GM12864 (cell line): ENCODE measurements around the gene ESAM.

Experiments
- DNase-seq: peaks from one replicate; pipeline ENCODE4 v3.0.0-alpha.2; 2011; ENCODE audit warnings: low read depth
- H3K4me3 ChIP-seq: 2 replicates; pipeline ENCODE4 v1.5.1; 2011; ENCODE audit warnings: mild to moderate bottlenecking, low read depth, low read length, control low read depth
- TF ChIP-seq, protein P1 (sequence below): IDR thresholded peaks from 2 replicates; pipeline ENCODE4 v1.5.1; 2011; ENCODE audit warnings: low read depth, mild to moderate bottlenecking, moderate library complexity, low read length, control low read depth, inconsistent platforms; ENCODE audit errors: missing control alignments

The ESAM gene

DNA sequence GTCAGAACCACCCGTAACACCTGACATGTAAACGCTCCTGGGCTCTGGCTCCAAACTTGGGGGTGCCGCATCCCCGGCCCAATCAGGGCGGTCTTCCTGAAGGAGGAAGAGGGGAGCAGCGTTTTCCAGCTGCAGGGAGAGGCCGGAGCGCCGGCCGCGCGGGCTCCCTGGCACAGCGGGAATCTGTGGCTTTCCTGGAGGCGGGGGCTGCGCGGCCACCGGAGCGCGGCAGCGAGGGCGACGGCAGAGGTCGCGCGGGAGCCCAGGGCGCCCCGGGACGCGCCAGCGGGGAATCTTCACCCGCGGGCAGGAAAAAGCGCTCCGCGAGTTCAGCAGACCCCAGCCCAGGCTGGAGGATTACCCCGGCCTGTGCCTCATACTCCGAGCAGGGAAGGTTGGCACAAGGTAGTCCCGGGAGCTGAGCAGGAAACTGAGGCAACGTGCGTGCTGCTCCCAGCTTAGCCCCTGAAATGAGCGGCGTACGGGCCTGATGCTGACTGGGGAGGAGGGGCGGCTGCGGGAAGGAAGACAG, 600 bp upstream of the ESAM start:
- peak overlapping the region; percentile 70 for H3K4me3 ChIP-seq
- TF ChIP-seq, protein P1, sequence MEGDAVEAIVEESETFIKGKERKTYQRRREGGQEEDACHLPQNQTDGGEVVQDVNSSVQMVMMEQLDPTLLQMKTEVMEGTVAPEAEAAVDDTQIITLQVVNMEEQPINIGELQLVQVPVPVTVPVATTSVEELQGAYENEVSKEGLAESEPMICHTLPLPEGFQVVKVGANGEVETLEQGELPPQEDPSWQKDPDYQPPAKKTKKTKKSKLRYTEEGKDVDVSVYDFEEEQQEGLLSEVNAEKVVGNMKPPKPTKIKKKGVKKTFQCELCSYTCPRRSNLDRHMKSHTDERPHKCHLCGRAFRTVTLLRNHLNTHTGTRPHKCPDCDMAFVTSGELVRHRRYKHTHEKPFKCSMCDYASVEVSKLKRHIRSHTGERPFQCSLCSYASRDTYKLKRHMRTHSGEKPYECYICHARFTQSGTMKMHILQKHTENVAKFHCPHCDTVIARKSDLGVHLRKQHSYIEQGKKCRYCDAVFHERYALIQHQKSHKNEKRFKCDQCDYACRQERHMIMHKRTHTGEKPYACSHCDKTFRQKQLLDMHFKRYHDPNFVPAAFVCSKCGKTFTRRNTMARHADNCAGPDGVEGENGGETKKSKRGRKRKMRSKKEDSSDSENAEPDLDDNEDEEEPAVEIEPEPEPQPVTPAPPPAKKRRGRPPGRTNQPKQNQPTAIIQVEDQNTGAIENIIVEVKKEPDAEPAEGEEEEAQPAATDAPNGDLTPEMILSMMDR: peak; percentile 0
- no peak for DNase-seq

DNA sequence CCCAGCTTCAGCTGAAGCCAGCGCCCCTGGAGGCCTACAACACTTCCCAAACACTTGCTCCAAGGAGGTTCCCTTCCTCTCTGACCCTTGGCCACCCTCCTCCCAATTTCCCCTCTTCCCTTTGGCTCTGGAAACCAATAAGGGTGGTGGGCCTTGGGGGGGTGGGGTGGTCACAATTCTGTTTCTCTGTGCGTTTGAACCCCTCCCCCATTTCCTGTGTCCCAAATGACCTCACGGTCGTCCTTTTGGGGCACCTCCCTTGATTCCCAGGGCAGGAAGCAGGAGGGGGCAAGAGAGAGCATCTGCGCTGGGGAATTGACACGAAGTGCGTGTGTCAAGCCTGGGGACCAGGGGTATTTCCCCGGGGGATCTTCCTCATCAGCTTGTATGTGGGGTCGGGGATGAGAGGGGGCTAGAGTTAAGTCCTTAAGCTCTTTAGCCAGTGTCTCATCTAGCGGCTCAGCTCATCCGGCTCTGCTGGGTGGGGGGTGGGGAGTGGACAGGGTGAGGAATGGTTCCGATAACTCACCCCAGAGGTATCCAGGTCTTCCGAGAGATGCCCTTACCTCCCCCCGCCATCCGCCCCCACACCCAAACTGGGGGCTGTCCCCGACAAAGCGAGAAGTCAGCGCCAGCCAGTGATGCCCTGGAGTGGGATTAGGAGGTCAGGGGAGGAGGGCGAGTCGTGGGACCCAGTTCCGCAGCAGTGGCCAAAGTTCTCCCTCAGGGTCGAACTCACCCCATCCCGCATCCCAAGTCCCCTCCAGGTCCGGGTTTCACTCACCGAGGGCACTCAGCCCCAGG, 587 bp downstream of the ESAM start:
- H3K4me3 ChIP-seq: peak overlapping the region; percentile 70
- TF ChIP-seq, protein P1: peak; percentile 27
- DNase-seq: no peak

GRCh38 chr11:124760806-124761205, 1.3 kb downstream of the ESAM start:
- H3K4me3 ChIP-seq: peak overlapping the region; percentile 70
- TF ChIP-seq, protein P1: no peak
- DNase-seq: no peak

DNA sequence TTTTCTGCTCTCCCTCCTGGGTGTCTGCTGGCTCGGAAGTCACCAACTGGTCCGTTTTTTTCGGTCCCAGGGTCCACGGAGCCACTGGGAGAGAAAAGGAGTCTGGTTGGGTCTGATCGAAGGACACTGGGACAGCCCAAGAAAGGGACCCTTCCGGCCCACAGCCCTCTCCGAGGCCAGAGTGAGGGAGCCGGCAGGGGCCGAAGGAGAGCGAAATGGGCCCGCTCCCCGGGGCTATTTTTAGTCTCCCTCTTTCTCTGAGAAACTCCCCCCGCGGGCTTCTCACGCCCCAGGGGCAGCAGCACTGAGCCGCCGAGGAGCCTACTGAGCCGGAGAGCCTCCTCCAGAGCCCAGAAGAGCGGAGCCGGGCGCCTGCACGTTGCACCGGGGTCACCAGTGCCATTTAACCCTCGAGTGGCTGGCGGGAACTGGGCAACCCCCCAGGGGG, 1.9 kb downstream of the ESAM start:
- no peak for DNase-seq
- H3K4me3 ChIP-seq: peak overlapping the region; percentile 70
- TF ChIP-seq, protein P1: no peak

- no peak for DNase-seq
- TF ChIP-seq, protein P1: no peak
- peak overlapping the region; percentile 70 for H3K4me3 ChIP-seq
Measured at GRCh38 chr11:124759266-124760204, 2.6 kb downstream of the ESAM start.

GRCh38 chr11:124758355-124759265, 3.5 kb downstream of the ESAM start:
- DNase-seq: peak; percentile 48
- TF ChIP-seq, protein P1: peak; percentile 85
- H3K4me3 ChIP-seq: peak overlapping the region; percentile 70
